GM19238 (cell line): ENCODE data around the gene DESI2.

Experiments used
- DNase-seq: peaks from one replicate; pipeline ENCODE4 v3.0.0; 2011; ENCODE audit warnings: low spot score; ENCODE audit not compliant: insufficient read length

The DESI2 gene

GRCh38 chr1:244652623-244653438 is at the start of gene DESI2:
TSS of gene DESI2 (plus strand) at chr1:244653126. CDS start at chr1:244653314, 188 bp downstream.
- DNase-seq = peak; percentile 97

GRCh38 chr1:244603498-244603897 is 49.4 kb upstream of the DESI2 start:
- DNase-seq = no peak

- DNase-seq = no peak
These were observed 47.0 kb upstream of the DESI2 start for GRCh38 chr1:244605835-244606370.

- no peak for DNase-seq
These were observed 38.7 kb upstream of the DESI2 start for GRCh38 chr1:244614113-244614836.

- no peak for DNase-seq
These were observed 38.0 kb upstream of the DESI2 start for GRCh38 chr1:244614879-244615278.

GRCh38 chr1:244615301-244615700 is 37.6 kb upstream of the DESI2 start:
- DNase-seq = no peak

- no peak for DNase-seq
These were observed 26.2 kb upstream of the DESI2 start for GRCh38 chr1:244626709-244627108.

GRCh38 chr1:244628789-244629188 is 24.1 kb upstream of the DESI2 start:
- DNase-seq = no peak

GRCh38 chr1:244633140-244633539 is 19.8 kb upstream of the DESI2 start:
- DNase-seq = no peak

GRCh38 chr1:244634546-244634945 is 18.4 kb upstream of the DESI2 start:
- no peak for DNase-seq

- DNase-seq = no peak
These were observed 16.3 kb upstream of the DESI2 start for GRCh38 chr1:244636488-244637259.

GRCh38 chr1:244639561-244639960 is 13.4 kb upstream of the DESI2 start:
- DNase-seq = no peak

- DNase-seq = no peak
These were observed 12.0 kb upstream of the DESI2 start for GRCh38 chr1:244640917-244641316.

GRCh38 chr1:244642526-244642925 is 10.4 kb upstream of the DESI2 start:
- no peak for DNase-seq

GRCh38 chr1:244642988-244643387 is 9.9 kb upstream of the DESI2 start:
- DNase-seq = no peak

- DNase-seq = no peak
These were observed 7.5 kb upstream of the DESI2 start for GRCh38 chr1:244645414-244645813.

GRCh38 chr1:244645890-244646289 is 7.0 kb upstream of the DESI2 start:
- no peak for DNase-seq

- no peak for DNase-seq
These were observed 5.1 kb upstream of the DESI2 start for GRCh38 chr1:244647819-244648218.

- DNase-seq = no peak
These were observed 837 bp upstream of the DESI2 start for GRCh38 chr1:244651956-244652622.

- no peak for DNase-seq
These were observed 647 bp downstream of the DESI2 start for GRCh38 chr1:244653439-244654107.
